Measurements from ENCODE around the gene ISCA1.

The ISCA1 gene

DNA sequence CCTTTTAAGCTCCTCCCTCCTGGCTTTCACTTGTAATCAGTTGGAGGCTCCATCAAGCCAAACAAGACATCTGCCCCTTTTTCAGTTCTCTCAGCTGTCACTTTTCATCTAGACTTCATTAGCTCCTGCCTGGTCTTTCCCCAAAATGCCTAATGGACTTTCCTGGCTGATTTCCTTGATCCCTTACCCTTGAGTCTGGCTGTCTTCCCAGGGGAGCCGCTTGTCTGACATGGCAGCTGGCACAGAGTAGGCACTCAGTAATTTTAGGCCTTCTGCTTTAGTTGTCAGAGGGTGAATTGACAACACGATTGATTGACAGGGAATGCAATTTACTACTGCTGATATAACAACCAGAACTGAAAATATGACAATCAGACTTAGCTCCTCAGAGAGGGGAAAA, 24.9 kb downstream of the ISCA1 start:
- DNase-seq (ENCODE audit: low read depth), result no peak
- no peak for TF ChIP-seq CTCF (IDR thresholded peaks at IDR 0.05; ENCODE audit: low read length, missing control alignments)
- no peak overlapping the region for H3K4me3 ChIP-seq (replicated peaks; ENCODE audit: low read depth, low read length)

- H3K4me3 ChIP-seq (replicated peaks; ENCODE audit: low read depth, low read length), result no peak overlapping the region
- no peak for TF ChIP-seq CTCF (IDR thresholded peaks at IDR 0.05; ENCODE audit: low read length, missing control alignments)
- DNase-seq (ENCODE audit: low read depth), result no peak
Observed at GRCh38 chr9:86256653-86257052, 25.7 kb downstream of the ISCA1 start.

DNA sequence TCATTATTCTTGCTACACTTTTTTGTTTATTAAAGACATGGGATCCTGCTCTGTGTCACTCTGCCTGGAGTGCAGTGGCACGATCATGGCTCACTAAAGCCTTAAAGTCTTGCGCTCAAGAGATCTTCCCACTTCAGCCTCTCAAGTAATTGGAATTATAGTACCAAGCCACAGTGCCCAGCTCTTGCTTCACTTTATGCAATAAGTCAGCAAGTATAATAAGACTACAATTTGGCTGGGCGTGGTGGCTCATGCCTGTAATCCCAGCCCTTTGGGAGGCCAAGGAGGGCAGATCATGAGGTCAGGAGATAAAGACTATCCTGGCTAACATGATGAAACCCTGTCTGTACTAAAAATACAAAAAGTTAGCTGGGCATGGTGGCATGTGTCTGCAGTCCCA, 28.8 kb downstream of the ISCA1 start:
- no peak for TF ChIP-seq CTCF (IDR thresholded peaks at IDR 0.05; ENCODE audit: low read length, missing control alignments)
- no peak overlapping the region for H3K4me3 ChIP-seq (replicated peaks; ENCODE audit: low read depth, low read length)
- DNase-seq (ENCODE audit: low read depth), result no peak

DNA sequence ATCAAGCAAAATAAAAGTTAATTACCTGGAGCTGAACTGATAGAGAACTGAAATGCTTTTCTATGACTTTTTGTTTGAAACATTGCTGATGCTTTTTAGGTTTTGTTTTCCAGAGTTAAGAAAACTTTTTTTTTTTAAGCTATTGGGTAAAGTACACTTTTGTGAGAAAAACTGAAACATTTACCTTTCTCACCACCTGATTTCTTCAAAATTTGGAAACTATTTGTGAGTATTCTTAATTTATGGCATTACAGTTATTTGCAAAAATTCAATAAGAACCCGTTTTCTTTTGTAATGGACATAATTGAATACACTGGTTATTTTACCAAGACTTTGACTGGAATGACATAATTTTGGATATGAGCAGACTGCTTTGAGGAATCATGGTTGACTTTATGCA, 29.5 kb downstream of the ISCA1 start:
- no peak for DNase-seq (ENCODE audit: low read depth)
- no peak overlapping the region for H3K4me3 ChIP-seq (replicated peaks; ENCODE audit: low read depth, low read length)
- TF ChIP-seq CTCF (IDR thresholded peaks at IDR 0.05; ENCODE audit: low read length, missing control alignments), result no peak

DNA sequence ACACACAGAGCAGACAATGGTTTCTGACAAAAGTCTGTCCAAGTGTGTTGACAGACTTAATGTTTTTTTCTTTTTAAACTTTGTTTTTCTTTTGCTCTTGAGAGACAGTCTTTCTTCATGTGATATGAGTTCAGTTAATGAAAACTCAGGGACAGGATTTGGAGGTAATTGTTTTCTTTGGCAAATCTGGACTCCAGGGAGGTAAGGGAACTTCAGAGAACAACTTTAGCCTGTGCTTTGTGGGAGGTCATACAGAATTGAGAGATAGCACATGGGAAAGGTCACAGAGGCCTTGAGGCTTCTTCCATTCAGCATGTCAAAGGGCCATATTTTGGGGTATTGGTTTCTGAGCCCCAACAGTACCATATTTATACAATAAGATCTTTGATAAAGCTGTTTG, 32.2 kb downstream of the ISCA1 start:
- no peak overlapping the region for H3K4me3 ChIP-seq (replicated peaks; ENCODE audit: low read depth, low read length)
- no peak for TF ChIP-seq CTCF (IDR thresholded peaks at IDR 0.05; ENCODE audit: low read length, missing control alignments)
- no peak for DNase-seq (ENCODE audit: low read depth)

DNA sequence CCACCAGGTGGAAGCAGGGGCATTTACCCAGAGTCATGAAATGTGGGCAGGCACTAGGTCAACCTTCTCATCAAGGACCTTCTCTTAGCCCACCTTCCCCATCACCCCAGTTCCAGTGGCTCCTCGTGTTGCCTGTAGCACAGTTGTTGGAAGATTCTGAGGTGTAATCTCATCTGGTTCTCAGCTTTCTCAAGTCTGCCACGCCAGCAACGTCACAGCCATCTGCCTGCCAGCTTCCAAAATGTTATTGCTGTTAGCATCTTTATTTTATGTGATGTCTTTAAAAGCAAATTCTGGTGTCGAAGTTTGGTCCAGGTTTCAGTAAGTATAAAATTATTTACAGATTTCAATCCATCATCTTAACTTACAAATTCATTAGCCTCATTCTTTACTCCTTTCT, 33.6 kb downstream of the ISCA1 start:
- H3K4me3 ChIP-seq (replicated peaks; ENCODE audit: low read depth, low read length), result no peak overlapping the region
- no peak for TF ChIP-seq CTCF (IDR thresholded peaks at IDR 0.05; ENCODE audit: low read length, missing control alignments)
- DNase-seq (ENCODE audit: low read depth), result no peak

- TF ChIP-seq CTCF (IDR thresholded peaks at IDR 0.05; ENCODE audit: low read length, missing control alignments), result no peak
- DNase-seq (ENCODE audit: low read depth), result no peak
- H3K4me3 ChIP-seq (replicated peaks; ENCODE audit: low read depth, low read length), result no peak overlapping the region
Observed at GRCh38 chr9:86246752-86247161, 35.6 kb downstream of the ISCA1 start.
